PC-9 (cell line): ENCODE results near the gene NRXN2. TPM values are rescaled to one million over a fixed set of nuclear protein-coding genes. Genes with fewer than 3 reads are reported as not detected.

Experiments
- Bru-seq: library from RNA; stranded (reverse); fragments of 400-500 nt; gene quantifications from one replicate; lab custom pipeline; 2021; lab: Mats Ljungman, UMichigan
- BruChase-seq, 2 experiments: library from RNA; stranded (reverse); fragments of 400-500 nt; gene quantifications; one replicate each; lab custom pipeline; 2021; lab: Mats Ljungman, UMichigan
- BruUV-seq: library from RNA; stranded (reverse); fragments of 400-500 nt; replicated peaks from 2 replicates; lab custom pipeline; 2021; lab: Mats Ljungman, UMichigan
- CTCF ChIA-PET: fragments of 300-600 bp; sonication (Branson Sonifier 250); formaldehyde crosslinking; loops from one replicate; lab custom pipeline; 2022; ENCODE audit warnings: antibody characterized with exemption; lab: Charles Lee
- POLR2A ChIA-PET: fragments of 300-600 bp; sonication (Branson Sonifier 250); formaldehyde crosslinking; loops from one replicate; lab custom pipeline; 2022; ENCODE audit warnings: antibody characterized with exemption; ENCODE audit not compliant: unreplicated experiment; lab: Charles Lee
- DNase-seq, 2 experiments: peaks; one replicate each; pipeline versions ENCODE4 v3.0.0 to v3.0.0-alpha.2; 2015 to 2022; ENCODE audit warnings: mixed read lengths in 1 of 2
- H2AFZ ChIP-seq: fragments of 200-600 bp; sonication (generic); 2 replicates; pipeline ENCODE4 v1.8.1; 2017; ENCODE audit warnings: antibody characterized with exemption
- H3F3A ChIP-seq: fragments of 200-600 bp; sonication (generic); 2 replicates; pipeline ENCODE4 v1.8.1; 2017; ENCODE audit warnings: antibody characterized with exemption, mild to moderate bottlenecking, low read depth; ENCODE audit not compliant: insufficient read depth
- H3K27ac ChIP-seq: fragments of 200-600 bp; sonication (generic); 2 replicates; pipeline ENCODE4 v1.6.1; 2016; ENCODE audit warnings: mixed run types
- H3K27me3 ChIP-seq: fragments of 200-600 bp; sonication (generic); 2 replicates; pipeline ENCODE4 v1.6.1; 2016; ENCODE audit warnings: low read depth, mixed run types; ENCODE audit not compliant: insufficient read depth
- H3K36me3 ChIP-seq: fragments of 200-600 bp; sonication (generic); 2 replicates; pipeline ENCODE4 v1.6.1; 2016; ENCODE audit warnings: low read depth, mixed run types
- H3K4me1 ChIP-seq: fragments of 200-600 bp; sonication (generic); replicated peaks from 2 replicates; pipeline ENCODE4 v1.6.1; 2016; ENCODE audit warnings: mixed run types; ENCODE audit not compliant: insufficient read depth
- H3K4me2 ChIP-seq: fragments of 200-600 bp; sonication (generic); 2 replicates; pipeline ENCODE4 v1.6.1; 2017; ENCODE audit warnings: mixed run types
- H3K4me3 ChIP-seq: fragments of 200-600 bp; sonication (generic); 2 replicates; pipeline ENCODE4 v1.6.1; 2016; ENCODE audit warnings: mixed run types
- H3K79me2 ChIP-seq: fragments of 200-600 bp; sonication (generic); 2 replicates; pipeline ENCODE4 v1.6.1; 2017; ENCODE audit warnings: low read depth, mixed run types
- H3K9me2 ChIP-seq: fragments of 200-600 bp; sonication (generic); 2 replicates; pipeline ENCODE4 v1.8.1; 2017; ENCODE audit warnings: mild to moderate bottlenecking; ENCODE audit not compliant: insufficient read depth
- H3K9me3 ChIP-seq: fragments of 200-600 bp; sonication (generic); 2 replicates; pipeline ENCODE4 v1.8.1; 2016; ENCODE audit warnings: low read depth; ENCODE audit not compliant: insufficient read depth
- H4K20me1 ChIP-seq: fragments of 200-600 bp; sonication (generic); 2 replicates; pipeline ENCODE4 v1.8.1; 2017; ENCODE audit not compliant: insufficient read depth
- EZH2 ChIP-seq: fragments of 200-600 bp; sonication (generic); IDR thresholded peaks from 2 replicates; pipeline ENCODE4 v1.8.0; 2017; ENCODE audit warnings: antibody characterized with exemption, low read depth
- intact Hi-C: fragments of 100-400 bp; cut with micrococcal nuclease; formaldehyde crosslinking; loops from one replicate; pipeline ENCODE4 v1.10.0; 2022; ENCODE audit not compliant: unreplicated experiment
- long read RNA-seq: library from polyadenylated mRNA; stranded (forward); transcript quantifications from one replicate; pipeline ENCODE4 v2.0.0, GENCODE V29; 2022
- total RNA-seq: library from RNA; stranded (reverse); gene quantifications from 2 replicates; pipeline ENCODE4 v1.2.3, GENCODE V29; 2021
- TF ChIP-seq, protein P1 (sequence below): fragments of 200-600 bp; sonication (generic); conservative IDR thresholded peaks from 2 replicates; pipeline ENCODE4 v1.6.1; 2017; ENCODE audit warnings: mixed run types, antibody characterized with exemption, mild to moderate bottlenecking, moderate library complexity

The NRXN2 gene
- total RNA-seq, result 0.10 TPM in 1 of 2 replicates, not detected in the other
- percentile 3 among the genes with signal in this experiment for Bru-seq, nascent RNA
- percentile 2 among the genes with signal in this experiment for BruChase-seq, experiment 1, labeled RNA remaining after a 2-hour chase
- BruChase-seq, experiment 2, labeled RNA remaining after a 6-hour chase, result percentile 8 among the genes with signal in this experiment
- long read RNA-seq, result 0 reads

- TF ChIP-seq EZH2, result no peak
- TF ChIP-seq, protein P1, sequence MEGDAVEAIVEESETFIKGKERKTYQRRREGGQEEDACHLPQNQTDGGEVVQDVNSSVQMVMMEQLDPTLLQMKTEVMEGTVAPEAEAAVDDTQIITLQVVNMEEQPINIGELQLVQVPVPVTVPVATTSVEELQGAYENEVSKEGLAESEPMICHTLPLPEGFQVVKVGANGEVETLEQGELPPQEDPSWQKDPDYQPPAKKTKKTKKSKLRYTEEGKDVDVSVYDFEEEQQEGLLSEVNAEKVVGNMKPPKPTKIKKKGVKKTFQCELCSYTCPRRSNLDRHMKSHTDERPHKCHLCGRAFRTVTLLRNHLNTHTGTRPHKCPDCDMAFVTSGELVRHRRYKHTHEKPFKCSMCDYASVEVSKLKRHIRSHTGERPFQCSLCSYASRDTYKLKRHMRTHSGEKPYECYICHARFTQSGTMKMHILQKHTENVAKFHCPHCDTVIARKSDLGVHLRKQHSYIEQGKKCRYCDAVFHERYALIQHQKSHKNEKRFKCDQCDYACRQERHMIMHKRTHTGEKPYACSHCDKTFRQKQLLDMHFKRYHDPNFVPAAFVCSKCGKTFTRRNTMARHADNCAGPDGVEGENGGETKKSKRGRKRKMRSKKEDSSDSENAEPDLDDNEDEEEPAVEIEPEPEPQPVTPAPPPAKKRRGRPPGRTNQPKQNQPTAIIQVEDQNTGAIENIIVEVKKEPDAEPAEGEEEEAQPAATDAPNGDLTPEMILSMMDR, result peak; percentile 99
- Histone ChIP-seq H3K27ac (no peak within 1 kb of the TSS), H3K9me2 (no peaks in the 10 kb centered on the region), H3K27me3 (peaks cover 84% of the 10 kb centered on the region), H3F3A (no peaks in the 10 kb centered on the region), H3K9me3 (no peaks in the 10 kb centered on the region), H3K4me3 (peak within 1 kb of the TSS; percentile 63), H4K20me1 (no peaks in the 10 kb centered on the region), H3K4me1 (peaks cover 6% of the 10 kb centered on the region; the same call in 1 of the 2 replicates), H3K36me3 (no peaks in the 10 kb centered on the region), H3K4me2 (peak within 1 kb of the TSS; percentile 88), H2AFZ (peak within 1 kb of the TSS; percentile 94), H3K79me2 (no peaks in the 10 kb centered on the region)
- ChIA-PET POLR2A (no interaction called here), CTCF (no interaction called here)
- intact Hi-C loops, result no loop called here
- no TSS peak for BruUV-seq
- DNase-seq, result peak; percentile 56 to 80
These were observed at the start of gene NRXN2 for GRCh38 chr11:64723117-64723906. NRXN2 (minus strand) TSS chr11:64723197; CDS start chr11:64713699, 9,498 bp downstream.

GRCh38 chr11:64772303-64773018 is 49.5 kb upstream of the NRXN2 start:
- CTCF ChIA-PET, result interaction anchor here (0.7 kb wide), 1 partner anchor 114 kb away, joined by 6 read pairs; no protein-coding TSS in a partner anchor
- intact Hi-C loops, result loop anchor here (10.0 kb wide), 1 partner anchor 242 kb away; the partner anchor contains the start of gene ARL2

More at GRCh38 chr11:64772303-64773018, 49.5 kb upstream of the NRXN2 start:
- H3K27me3 ChIP-seq, result no peaks in the 10 kb centered on the region
- H2AFZ ChIP-seq, result no peak overlapping the region
- H3F3A ChIP-seq, result peaks cover 99% of the 10 kb centered on the region
- H3K36me3 ChIP-seq, result peaks cover 94% of the 10 kb centered on the region
- peaks cover 14% of the 10 kb centered on the region for H3K4me1 ChIP-seq
- no peaks in the 10 kb centered on the region for H3K9me2 ChIP-seq
- H3K9me3 ChIP-seq, result no peaks in the 10 kb centered on the region
- no peak for DNase-seq
- TF ChIP-seq, protein P1, result no peak
- TF ChIP-seq EZH2, result no peak
- H3K27ac ChIP-seq, result no peak overlapping the region
- POLR2A ChIA-PET, result no interaction called here
- H4K20me1 ChIP-seq, result peaks cover 100% of the 10 kb centered on the region
- no TSS peak for BruUV-seq
- H3K4me2 ChIP-seq, result no peak overlapping the region
- no peak overlapping the region for H3K4me3 ChIP-seq
- peaks cover 88% of the 10 kb centered on the region for H3K79me2 ChIP-seq
